HG03108 (cell line): ENCODE results near the gene DLK2.
"Not testable (repeated sequence)": the region's sequence is repeated elsewhere in the genome, so short reads cannot be mapped to it uniquely, and the experiment has no call there.

Source experiments
- ATAC-seq: cut with Tn5 transposase; IDR thresholded peaks from one replicate; pipeline ENCODE4 v1.9.1; 2021; ENCODE audit warnings: moderate library complexity; ENCODE audit not compliant: unreplicated experiment

Gene DLK2

DNA sequence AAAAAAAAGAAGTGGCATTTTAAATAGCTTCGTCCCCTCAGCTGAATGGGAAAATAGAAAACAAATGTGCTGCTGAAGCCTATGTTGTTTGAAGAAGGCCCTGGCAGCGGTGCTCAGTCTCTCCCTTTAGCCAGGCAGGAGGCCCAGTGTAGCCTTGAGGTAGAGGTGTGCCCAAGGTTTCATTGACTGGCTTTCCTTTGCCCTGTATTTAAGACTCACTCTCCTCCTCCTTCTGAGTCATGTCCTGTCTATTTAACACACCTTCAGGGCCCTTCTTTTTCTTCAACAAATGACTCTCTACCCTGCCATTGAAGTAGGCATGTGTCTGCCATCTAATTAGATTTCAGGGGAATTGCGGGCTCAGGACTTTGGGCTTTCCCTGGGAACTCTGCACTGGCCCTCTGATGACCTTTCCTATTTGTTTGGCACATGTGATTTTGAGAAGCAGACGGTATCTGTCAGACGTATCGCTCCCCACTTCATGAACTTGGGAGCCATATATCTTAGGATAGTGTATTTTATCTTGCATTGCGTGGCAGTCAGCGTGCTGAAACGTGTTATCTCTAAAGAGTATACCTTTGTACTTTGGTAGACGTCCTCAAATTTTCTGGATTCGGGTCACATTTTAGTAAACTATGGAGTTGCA is 26.4 kb upstream of the DLK2 start:
- no peak for ATAC-seq

DNA sequence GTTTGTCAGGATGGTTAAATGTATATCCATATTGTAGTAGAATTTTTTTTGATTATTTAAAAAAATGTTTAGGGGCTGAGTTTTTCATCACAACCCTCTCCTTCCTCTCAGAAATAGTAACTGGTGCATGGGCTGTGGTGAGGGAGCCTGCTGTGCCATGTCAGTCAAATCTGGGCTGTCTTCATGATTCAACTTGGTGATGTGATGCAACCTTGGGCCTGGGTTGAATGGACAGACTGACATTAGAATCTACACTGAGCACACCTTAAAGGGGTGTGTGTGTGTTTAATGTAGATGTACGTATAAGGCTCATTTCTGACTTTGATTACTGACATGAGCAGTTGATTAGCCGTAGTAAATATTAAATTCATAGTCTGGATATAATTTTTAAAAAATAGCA is 25.7 kb upstream of the DLK2 start:
- ATAC-seq = no peak

DNA sequence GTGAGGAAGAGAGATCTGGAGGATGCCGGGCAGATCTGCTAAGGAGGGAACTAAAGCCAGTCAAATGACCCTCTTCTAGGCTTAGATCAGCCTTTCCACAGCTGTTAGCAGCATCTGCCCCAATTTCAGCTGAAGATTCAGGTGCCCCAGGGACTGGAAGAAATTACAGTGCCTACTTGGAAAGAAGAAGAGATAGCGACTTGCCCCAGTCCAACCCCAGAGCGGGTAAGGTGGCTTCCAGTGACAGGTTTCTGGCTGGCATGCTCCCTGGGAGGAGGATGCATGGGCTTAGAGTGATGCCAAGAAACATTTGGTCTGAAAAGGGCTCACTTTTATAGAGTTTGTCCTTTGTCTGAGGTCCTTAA is 22.6 kb upstream of the DLK2 start:
- ATAC-seq = no peak

DNA sequence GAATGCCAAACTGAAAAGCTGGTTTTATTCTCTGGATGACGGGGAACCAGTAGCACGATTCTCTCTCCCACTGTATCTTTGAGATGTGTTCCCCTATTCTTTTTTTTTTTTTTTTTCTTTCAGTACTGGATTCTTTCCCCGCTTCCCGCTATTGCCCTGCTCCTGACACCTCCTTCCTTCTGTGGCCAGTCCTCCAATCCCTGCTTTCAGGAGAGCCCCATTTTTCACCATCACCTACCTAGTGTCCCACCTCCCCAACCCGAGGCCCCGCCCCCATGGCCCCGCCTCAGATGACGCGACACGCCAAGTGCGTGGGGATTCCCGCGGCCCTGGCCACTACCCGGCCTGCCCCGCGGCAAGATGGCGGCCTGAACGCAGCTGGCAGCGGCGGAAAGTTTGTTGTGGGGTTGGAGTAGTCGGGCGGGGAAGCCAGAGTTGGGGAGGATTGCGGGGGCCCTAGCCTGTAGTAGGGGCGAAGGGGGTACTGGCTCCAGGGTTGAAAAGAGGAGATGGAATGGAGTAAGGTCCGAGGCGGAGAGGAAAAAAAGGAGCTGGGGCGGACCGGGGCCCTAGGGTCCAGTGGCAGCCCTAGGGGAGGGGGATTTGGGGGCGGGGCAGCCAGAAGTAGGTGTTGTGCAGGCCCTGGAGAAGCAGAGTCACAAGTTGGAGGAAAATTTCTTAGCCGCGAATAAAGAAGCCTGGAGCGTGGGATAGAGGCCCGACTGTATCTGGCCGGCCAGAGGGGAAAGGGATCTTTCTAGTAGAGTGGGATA is 22.1 kb upstream of the DLK2 start, which contains the start of gene TJAP1:
TSS of gene TJAP1 (plus strand) at position 336 of the 773 bp plus-strand sequence. CDS start 21,432 bp downstream, outside the sequence.
- peak; percentile 97 for ATAC-seq

DNA sequence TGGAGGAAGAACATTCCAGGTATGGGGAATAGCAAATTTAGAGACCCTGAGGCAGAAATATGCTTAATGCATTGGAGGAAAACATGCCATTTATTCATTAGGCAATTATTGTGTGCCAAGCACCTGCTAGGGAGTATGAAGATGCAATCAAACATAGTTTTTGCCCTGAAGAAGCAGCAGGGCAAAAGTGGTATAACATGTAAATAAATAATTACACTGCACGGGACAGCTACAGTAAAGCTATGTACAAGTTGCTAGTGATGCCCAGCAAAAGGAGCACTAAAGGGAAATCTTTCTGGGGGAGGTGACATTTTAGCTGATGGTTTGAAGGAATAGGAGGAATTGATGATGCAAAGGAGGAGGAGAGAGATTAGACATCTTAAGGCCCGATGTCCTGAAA is 21.4 kb upstream of the DLK2 start:
- no peak for ATAC-seq

DNA sequence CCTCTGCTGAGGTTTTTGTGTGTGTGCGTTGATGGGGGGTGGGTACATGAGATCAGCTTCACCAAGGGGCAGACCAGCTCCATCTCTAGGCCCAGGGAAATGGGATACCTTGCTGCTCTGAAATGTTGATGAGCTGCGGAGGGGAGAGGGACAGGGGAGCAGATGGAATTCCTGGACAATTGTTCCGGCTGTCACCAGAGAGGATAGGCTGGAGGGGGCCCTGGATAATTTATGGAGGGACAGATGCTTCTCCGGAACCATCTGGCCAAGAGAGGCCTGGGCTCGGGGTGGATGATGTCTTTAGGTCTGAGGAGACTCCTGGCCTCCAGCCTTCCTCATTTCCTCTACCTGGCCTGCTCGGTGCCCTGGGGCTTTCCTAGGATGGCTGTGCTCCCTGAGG is 20.2 kb upstream of the DLK2 start:
- ATAC-seq = no peak

DNA sequence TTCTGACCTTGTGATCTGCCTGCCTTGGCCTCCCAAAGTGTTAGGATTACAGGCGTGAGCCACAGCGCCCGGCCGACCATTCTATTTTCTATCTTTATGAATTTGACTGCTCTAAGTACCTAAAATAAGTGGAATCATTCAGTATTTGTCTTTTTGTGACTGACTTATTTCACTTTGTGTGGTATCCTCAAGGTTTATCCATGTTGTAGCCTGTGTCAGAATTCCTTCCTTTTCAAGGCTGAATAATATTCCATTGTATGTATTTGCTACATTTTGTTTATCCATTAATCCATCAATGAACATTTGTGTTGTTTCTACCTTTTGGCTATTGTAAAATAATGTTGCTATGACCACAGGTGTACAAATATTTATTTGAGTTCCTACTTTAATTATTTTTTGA is 17.2 kb upstream of the DLK2 start:
- no peak for ATAC-seq

DNA sequence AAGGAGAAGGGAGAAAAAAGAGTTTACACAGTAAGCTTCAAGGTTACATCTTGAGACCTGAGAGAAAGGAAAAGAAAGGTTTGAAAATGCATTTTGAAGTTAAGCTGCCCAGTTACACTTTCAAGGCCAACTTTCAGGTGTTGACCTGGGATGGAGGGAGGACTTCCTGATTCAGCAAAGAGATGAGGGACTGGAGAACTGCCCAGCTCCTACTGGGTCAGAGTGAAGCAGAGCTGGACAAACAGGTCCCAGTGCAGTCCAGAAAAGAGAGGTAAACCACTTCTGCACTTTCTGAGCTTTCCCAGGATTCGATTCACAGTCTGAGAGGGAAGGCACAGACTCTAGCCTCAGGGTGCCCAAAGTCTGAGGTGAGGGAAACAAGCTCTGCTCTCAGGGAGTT is 16.1 kb upstream of the DLK2 start:
- no peak for ATAC-seq

DNA sequence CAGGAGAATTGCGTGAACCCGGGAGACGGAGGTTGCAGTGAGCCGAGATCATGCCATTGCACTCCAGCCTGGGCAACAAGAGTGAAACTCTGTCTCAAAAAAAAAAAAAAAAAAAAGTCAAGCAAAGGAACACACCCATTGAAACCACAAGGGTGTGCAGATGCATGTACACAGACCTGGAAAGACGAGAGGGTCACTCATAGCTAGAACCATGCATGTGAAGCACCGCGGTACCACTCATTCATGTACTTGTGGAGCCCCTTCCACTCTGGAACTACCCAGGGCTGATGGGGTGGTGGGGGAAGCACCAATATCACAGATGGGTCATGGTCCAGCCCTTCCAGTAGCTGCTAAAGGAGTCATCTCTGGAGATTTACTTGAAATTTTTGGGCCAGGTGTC is 14.6 kb upstream of the DLK2 start:
- ATAC-seq = no peak

DNA sequence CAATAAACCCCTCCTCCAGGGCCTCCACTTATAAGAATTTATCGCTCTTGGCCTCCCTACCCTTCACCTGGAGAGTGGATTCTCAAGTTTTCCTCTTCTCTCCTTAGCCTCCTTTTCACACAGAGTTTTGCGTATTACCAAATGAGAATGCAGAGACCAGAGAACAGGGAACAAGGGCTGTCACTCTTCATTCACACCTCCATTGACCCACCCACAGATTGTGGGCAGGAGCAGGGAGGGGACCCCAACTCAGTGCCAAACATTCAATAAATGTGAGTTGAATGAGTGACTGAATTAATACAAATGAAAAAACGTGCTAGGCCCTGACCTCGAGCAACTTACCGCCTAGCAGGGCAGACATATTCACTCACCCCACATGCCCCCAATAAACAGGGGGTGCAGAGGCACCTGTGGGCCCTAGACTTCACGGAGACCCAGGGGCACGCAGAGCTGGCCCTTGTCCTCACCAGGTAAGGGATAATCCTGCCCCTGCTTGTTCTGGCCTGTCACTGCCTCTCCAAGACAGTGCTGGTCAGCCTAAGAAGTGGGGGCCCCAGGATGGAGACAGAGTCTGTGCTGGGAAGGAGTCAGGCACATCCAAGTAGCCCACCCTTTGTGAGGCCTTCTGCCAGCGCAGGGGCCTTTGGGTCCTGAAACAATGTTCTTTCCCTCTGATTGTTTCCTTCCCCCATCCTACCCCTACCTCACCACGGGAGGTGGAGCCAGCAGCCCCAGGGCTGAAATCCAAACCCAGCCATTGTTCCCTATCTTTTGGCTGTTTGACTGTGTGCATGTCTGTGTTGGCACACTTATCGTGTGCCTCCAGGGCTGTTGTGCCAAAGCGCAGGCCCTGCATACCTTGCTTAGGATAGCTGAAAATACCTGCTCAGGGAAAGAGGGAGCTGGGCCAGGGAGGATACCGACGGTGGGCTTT is 13.7 kb upstream of the DLK2 start:
- ATAC-seq = no peak

DNA sequence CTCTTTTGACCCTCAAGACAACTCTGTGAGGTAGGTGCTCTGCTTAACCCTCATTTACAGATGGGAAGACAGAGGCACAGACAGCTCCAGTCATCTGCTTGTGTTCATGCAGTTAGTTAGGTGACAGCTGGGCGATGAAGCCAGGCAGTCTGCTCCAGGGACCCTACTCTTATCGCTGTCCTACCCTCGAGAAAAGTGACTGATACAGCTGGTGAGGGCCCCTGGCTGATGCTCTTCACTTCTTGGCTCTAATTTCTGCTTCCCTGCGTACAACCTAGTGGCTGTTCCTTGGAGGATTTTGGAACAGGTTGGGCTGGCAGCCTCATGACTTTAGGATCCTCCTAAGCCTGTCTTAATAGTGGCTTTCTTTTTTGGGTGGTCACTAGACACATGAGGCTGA is 12.9 kb upstream of the DLK2 start:
- no peak for ATAC-seq

DNA sequence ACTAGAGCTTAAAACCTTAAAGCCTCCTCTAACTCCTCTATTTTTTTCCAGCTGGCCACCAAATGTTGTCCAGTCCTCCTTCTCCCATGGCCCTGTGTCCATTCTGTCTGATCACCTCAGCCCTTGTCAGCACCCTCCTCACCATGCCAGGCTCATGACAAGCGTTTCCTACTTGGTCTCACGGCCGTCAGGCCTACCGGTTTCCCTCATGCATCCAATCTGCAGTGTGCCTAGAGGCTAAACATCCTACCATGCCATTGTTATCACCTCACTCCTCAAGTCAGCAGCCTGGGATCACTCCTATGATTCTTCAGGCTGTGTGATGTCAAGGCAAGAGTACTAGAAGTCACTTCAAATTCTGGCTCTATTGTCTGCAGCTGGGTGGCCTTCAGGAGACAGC is 12.4 kb upstream of the DLK2 start:
- no peak for ATAC-seq

DNA sequence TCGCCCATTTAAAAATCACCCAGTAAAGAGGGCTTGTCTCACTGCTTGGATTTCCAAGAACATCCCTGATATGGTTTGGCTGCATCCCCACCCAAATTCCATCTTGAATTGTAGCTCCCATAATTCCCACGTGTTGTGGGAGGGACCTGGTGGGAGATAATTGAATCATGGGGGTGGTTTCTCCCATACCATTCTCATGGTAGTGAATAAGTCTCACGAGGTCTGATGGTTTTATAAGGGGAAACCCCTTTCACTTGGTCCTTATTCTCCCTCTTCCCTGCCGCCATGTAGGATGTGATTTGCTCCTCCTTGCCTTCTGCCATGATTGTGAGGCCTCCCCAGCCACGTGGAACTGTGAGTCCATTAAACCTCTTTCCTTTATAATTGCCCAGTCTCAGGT is 11.9 kb upstream of the DLK2 start:
- ATAC-seq = not testable (repeated sequence)

DNA sequence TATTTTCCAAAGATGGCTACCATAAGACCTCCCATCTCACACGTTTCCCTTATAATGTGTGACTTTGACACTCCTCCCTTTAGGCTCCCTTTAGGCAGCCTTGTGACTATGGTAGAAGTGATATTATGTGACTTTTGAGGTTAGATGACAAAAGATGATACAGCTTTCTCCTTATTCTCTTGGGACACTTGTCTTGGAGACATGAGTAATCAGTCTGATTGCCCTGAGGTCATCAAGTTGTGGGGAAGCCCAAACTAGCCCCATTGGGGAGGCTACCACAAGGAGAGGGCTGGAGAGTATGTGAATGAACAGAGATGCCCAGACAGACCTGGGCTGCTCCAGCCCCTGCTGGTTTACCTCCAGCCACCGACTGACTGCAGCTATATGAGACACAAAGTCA is 10.6 kb upstream of the DLK2 start:
- ATAC-seq = no peak

DNA sequence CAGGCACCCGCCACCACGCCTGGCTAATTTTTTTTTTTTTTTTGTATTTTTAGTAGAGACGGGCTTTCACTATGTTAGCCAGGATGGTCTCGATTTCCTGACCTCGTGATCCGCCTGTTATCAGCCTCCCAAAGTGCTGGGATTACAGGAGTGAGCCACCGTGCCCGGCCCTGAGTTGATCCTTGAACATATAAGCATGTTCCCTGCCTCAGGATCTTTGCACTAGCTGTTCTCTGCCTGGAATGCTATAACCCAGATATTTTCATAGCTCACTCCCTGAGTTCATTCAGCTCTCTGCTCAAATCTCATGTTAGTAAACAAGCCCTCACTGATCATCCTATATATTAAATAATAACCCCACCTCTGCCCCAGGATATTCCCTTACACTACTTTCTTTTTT is 9.0 kb upstream of the DLK2 start:
- ATAC-seq = no peak

DNA sequence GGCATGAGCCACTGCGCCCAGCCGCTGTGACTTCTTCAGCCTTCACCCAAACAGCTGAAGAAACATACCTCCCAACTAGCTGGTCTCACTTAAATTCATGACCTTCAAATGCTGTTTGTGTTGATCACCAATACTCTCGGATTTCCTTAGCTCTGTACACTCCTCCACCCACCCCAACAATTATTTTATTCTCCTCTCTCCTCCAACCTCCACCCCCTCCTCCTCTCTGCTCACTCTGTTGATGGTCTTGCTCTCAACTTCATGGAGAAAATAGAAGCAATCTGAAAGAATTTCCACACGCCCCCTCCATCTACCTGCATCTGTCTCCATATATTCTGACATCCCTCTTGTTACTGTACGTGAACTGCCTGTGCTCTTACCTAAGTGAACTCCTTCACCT is 6.6 kb upstream of the DLK2 start:
- no peak for ATAC-seq

DNA sequence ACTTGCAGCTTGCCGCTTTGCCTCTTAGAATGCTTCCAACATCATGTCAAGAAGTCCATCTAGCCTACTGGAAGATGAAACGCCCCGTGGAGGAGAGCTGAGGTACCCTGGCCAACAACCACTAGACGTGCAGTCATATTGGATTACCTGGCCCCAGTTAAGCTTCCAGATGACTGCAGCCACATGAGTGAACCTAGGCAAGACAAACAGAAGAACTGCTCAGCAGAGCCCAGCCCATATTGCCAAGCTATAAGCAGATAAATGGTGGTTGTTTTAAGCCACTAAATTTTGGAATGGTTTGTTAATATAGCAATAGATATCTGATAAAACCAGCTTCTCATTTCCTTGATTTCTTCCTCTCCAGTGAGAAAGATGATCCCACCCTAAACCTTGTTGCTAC is 4.7 kb upstream of the DLK2 start:
- no peak for ATAC-seq

DNA sequence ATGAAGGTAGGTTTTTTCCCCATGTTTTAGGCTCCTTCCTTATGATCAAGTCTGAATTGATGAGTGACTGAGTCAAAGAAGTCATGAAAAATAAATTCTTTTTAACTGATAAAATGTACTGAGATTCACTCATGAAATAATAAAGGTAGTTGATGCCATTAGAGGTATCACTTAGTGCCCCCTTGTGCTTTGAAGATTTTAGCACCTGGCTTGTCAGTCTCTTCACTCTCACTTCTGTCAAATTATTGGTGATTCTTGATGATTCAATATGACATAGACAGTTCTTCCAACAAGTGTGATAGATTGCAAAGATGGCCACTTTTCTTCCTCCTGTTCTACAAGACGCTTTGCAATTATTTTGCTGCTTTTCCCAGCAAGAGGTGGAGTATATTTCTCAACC is 4.2 kb upstream of the DLK2 start:
- ATAC-seq = no peak

DNA sequence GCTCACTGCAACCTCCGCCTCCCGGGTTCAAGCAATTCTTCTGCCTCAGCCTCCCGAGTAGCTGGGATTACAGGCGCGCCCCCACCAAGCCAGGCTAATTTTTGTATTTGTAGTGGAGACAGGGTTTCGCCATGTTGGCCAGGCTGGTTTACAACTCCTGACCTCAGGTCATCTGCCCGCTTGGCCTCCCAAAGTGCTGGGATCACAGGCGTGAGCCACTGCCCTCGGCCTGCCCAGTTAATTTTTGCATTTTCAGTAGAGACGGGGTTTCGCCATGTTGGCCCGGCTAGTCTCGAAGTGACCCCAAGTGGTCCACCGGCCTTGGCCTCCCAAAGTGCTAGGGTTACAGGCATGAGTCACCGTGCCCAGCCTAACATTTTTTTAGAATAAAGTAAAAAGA is 2.8 kb upstream of the DLK2 start:
- not testable (repeated sequence) for ATAC-seq

DNA sequence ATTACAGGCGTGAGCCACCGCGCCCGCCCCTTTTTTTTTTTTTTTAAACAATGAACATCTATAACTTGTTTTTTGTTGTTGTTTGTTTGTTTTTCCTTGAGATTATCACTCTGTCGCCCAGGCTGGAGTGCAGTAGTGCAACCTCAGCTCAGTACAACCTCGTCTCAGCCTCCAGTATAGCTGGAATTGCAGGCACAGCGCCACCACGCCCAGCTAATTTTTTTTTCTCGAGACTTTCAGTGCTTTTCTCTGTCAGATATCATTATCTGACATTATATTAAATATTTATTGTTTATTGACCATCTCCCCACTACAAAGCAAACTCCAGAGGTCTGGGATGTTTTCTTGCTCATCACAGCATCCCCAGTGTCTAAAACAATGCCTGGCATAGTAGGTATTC is 2.3 kb upstream of the DLK2 start:
- ATAC-seq = no peak

DNA sequence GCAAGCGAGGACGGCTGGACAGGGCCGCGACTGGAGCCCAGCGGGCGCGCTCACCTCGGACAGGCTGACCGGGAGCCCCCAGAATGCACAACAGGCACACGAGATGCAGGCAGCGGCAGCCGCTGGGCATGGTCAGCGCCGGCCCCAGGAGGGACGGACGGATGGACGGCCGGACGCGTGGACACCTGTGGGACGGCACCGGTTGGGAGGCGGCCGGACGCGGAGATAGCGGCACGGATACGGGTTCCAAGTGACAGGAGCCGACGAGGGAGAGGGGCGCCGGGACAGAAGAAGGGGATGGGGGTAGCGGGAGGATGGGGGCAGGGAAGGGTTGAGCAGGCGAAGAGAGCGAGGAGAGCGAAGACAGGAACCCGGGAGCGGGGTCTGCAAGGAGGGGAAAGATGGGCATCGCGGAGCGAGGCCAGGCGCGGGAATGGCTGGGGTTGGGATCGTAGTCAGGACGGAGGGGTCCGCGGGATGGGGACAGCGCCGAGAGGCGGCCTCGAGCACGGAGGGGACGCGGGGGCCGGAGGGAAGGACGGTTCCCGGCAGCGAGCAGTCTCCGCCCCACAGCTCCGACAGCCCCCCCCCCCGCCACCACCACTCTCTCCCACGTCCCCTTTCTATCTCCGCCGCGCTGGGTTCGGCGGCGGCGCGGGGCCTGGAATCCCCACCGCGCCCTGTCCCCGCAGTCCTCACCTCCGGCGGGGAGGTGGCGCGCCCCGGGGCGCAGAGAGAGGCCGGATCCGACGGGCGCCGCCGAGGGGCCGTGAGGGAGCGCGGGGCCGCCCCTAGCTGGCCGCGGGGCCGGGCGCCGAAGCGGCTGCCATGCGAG is 435 bp downstream of the DLK2 start:
- no peak for ATAC-seq
